BLaER1 (cell line): ENCODE data around the gene SALL4.

Source experiments
- H3K27ac ChIP-seq: shearing (Covaris generic); formaldehyde crosslinking; 2 replicates; pipeline ENCODE4 v1.8.1; 2022
- H3K27me3 ChIP-seq: shearing (Covaris generic); formaldehyde crosslinking; 2 replicates; pipeline ENCODE4 v1.8.1; 2022
- H3K36me3 ChIP-seq: shearing (Covaris generic); formaldehyde crosslinking; 2 replicates; pipeline ENCODE4 v1.8.1; 2022
- H3K4me1 ChIP-seq: shearing (Covaris generic); formaldehyde crosslinking; 2 replicates; pipeline ENCODE4 v1.8.1; 2022
- H3K4me2 ChIP-seq: shearing (Covaris generic); formaldehyde crosslinking; 2 replicates; pipeline ENCODE4 v1.8.1; 2022
- H3K4me3 ChIP-seq: shearing (Covaris generic); formaldehyde crosslinking; 2 replicates; pipeline ENCODE4 v1.8.1; 2022
- H3K9ac ChIP-seq: shearing (Covaris generic); formaldehyde crosslinking; 2 replicates; pipeline ENCODE4 v1.8.1; 2022
- H3K9me3 ChIP-seq: shearing (Covaris generic); formaldehyde crosslinking; 2 replicates; pipeline ENCODE4 v1.8.1; 2022
- H4K20me1 ChIP-seq: shearing (Covaris generic); formaldehyde crosslinking; 2 replicates; pipeline ENCODE4 v1.8.1; 2022
- Cebpa-rat ChIP-seq: shearing (Covaris generic); IDR thresholded peaks from 2 replicates; pipeline ENCODE4 v1.8.1; 2022

SALL4 gene

GRCh38 chr20:51802170-51802751 lies at the start of gene SALL4:
TSS of gene SALL4 (minus strand) at chr20:51802521. CDS start at chr20:51802408, 113 bp downstream.
- Histone ChIP-seq H3K4me3 (peak within 1 kb of the TSS; percentile 86), H3K36me3 (no peaks in the 10 kb centered on the region), H3K27me3 (no peaks in the 10 kb centered on the region), H3K9me3 (no peaks in the 10 kb centered on the region), H3K27ac (peak within 1 kb of the TSS; percentile 97), H4K20me1 (no peaks in the 10 kb centered on the region), H3K4me1 (peaks cover 37% of the 10 kb centered on the region), H3K9ac (peak within 1 kb of the TSS; percentile 96), H3K4me2 (peak within 1 kb of the TSS; percentile 95)
- TF ChIP-seq Cebpa-rat: no peak

DNA sequence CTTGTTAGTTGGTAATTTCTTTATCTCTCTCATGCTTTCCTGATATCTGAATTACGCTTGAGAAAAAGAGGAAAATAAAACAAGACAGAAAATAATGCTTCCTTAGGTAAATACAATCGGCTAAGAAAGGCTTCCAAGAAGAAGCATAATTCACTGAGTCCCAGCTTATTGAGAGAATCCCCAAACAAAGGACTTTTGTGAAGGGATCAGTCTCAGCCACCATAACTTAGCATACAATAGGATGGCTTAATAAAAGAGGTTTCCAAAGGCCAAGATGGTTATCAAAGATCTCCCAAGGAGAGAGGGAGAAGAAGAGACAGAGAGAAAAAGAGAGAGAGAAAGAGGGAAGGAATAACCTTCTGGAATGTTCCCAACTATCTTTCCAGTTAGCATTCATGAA lies 46.0 kb upstream of the SALL4 start:
- peaks cover 2% of the 10 kb centered on the region for H3K4me1 ChIP-seq
- no peaks in the 10 kb centered on the region for H3K27me3 ChIP-seq
- H3K4me3 ChIP-seq: no peak overlapping the region
- no peak overlapping the region for H3K9ac ChIP-seq
- no peaks in the 10 kb centered on the region for H3K36me3 ChIP-seq
- no peaks in the 10 kb centered on the region for H3K9me3 ChIP-seq
- no peak overlapping the region for H3K4me2 ChIP-seq
- no peak for TF ChIP-seq Cebpa-rat
- H4K20me1 ChIP-seq: no peaks in the 10 kb centered on the region
- H3K27ac ChIP-seq: no peak overlapping the region

DNA sequence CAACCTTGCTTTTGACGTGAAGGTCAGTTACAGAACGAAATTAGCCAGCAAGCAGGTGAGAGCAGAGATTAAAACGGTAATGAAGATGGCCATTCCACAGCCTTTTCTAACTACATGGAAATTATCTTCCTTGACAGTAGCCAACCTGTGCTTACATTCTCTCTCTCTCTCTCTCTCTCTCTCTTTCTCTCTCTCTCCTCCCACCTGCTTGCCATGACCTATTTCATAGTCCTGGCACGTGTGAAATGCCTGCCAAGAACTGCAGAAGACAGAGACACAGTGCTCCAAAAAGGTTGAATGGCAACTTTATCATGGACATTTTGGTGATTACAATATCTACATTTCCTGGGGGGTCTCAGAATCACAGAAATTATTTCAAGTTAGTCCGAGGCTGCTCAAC lies 38.5 kb upstream of the SALL4 start:
- TF ChIP-seq Cebpa-rat: no peak
- H3K36me3 ChIP-seq: no peaks in the 10 kb centered on the region

DNA sequence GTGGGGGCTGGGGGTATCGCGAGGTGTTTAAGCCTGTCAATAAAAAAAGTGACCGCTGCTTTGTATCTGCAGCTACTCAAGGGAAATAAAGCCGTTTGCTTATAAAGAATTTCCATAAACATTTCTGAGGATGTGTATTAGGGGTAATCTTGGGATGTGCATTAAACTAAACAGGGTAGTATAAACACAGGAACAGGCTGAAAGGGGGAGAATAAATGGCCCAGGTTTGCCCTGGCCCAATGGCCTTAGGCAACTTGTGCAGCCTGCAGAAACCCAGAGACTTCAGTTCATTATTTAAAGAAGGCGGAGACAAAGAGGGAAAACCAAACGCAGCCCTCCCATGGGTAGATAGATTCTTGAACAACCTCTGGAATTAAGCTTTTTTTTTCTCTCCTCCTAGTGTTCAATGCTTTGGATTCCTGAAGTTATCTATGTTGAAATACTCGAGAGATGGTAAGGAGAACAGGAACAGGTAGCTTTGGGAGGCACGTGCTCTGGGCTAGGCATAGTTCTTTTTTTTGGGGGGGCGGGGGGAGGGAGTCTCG lies 35.6 kb upstream of the SALL4 start:
- no peaks in the 10 kb centered on the region for H4K20me1 ChIP-seq
- H3K27ac ChIP-seq: no peak overlapping the region
- no peaks in the 10 kb centered on the region for H3K27me3 ChIP-seq
- no peak overlapping the region for H3K4me2 ChIP-seq
- TF ChIP-seq Cebpa-rat: no peak
- H3K4me1 ChIP-seq: no peaks in the 10 kb centered on the region
- H3K36me3 ChIP-seq: no peaks in the 10 kb centered on the region
- H3K9me3 ChIP-seq: no peaks in the 10 kb centered on the region
- H3K4me3 ChIP-seq: no peak overlapping the region
- no peak overlapping the region for H3K9ac ChIP-seq

More for the DNA sequence above, 38.5 kb upstream of the SALL4 start:
- Histone ChIP-seq H3K4me3 (no peak overlapping the region), H3K4me1 (no peaks in the 10 kb centered on the region), H3K4me2 (no peak overlapping the region), H3K27me3 (no peaks in the 10 kb centered on the region), H3K9ac (no peak overlapping the region), H3K27ac (no peak overlapping the region), H4K20me1 (no peaks in the 10 kb centered on the region), H3K9me3 (no peaks in the 10 kb centered on the region)

DNA sequence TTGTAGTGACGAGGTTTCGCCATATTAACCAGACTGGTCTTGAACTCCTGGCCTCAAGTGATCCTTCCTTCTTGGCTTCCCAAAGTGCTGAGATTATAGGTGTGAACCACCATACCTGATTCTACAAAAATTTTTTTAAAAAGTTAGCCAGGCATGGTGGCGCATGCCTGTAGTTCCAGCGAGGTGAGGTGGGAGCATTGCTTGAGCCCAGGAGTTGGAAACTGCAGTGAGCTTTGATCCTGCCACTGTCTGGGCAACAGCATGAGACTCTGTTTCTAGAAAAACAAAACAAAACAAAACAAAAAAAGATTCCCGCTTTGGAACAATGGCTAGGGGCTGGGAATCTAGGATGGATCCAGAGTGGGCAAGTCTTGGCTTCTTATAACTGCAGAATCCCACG lies 35.1 kb upstream of the SALL4 start:
- no peak overlapping the region for H3K9ac ChIP-seq
- H3K27ac ChIP-seq: no peak overlapping the region
- H3K36me3 ChIP-seq: no peaks in the 10 kb centered on the region
- H3K4me2 ChIP-seq: no peak overlapping the region
- no peaks in the 10 kb centered on the region for H4K20me1 ChIP-seq
- no peaks in the 10 kb centered on the region for H3K9me3 ChIP-seq
- H3K4me1 ChIP-seq: no peaks in the 10 kb centered on the region
- H3K27me3 ChIP-seq: no peaks in the 10 kb centered on the region
- TF ChIP-seq Cebpa-rat: no peak
- no peak overlapping the region for H3K4me3 ChIP-seq

DNA sequence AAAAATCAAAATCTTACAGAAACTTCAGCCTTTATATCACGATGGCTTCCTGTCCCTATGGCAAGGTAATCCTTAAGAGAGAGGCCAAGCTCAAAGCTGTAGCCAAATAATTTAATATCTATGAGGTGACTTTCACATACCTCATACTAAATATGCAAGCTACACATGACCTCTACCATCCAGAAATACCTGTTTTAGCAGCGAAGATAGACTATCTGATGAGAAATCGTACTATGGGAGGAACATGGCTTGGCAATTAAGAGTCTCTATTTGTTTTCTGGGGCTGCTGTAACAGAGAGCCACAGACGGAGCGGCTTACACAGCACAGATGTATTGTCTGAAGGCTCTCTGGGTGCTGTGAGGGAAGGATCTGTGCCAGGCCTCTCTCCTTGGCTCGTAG lies 31.0 kb upstream of the SALL4 start:
- no peak overlapping the region for H3K27ac ChIP-seq
- no peak for TF ChIP-seq Cebpa-rat

DNA sequence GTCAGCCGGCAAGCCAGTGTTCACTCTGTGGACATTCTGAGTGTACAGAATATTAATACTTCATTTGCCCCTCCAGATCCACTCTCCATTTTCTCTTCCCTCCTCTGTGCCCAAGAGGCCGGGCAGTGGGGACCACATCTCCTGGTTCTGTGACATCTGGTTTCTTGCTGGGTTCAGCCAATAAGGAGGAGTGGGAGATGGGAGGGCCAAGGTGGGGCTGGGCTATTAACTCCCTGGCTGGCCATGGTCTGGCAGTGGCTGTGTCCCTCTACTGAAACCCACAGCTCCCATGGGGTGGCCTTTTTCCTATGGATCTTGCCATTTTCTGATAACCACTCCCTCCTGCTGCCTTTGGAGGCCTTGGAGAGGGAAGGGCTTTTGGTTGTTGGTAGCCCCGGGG lies 30.0 kb upstream of the SALL4 start:
- Histone ChIP-seq H3K9ac (no peak overlapping the region), H3K27me3 (no peaks in the 10 kb centered on the region), H3K4me1 (peaks cover 8% of the 10 kb centered on the region; the same call in 1 of the 2 replicates), H3K4me3 (no peak overlapping the region), H3K36me3 (no peaks in the 10 kb centered on the region), H3K4me2 (no peak overlapping the region), H3K27ac (no peak overlapping the region), H3K9me3 (no peaks in the 10 kb centered on the region), H4K20me1 (no peaks in the 10 kb centered on the region)
- TF ChIP-seq Cebpa-rat: no peak

More for the DNA sequence above, 31.0 kb upstream of the SALL4 start:
- Histone ChIP-seq H3K27me3 (no peaks in the 10 kb centered on the region), H3K4me2 (no peak overlapping the region), H3K9ac (no peak overlapping the region), H4K20me1 (no peaks in the 10 kb centered on the region), H3K9me3 (no peaks in the 10 kb centered on the region), H3K36me3 (no peaks in the 10 kb centered on the region), H3K4me3 (no peak overlapping the region), H3K4me1 (peaks cover 6% of the 10 kb centered on the region; the same call in 1 of the 2 replicates)

- H3K4me1 ChIP-seq: peaks cover 8% of the 10 kb centered on the region; the same call in 1 of the 2 replicates
- no peak overlapping the region for H3K27ac ChIP-seq
- no peak overlapping the region for H3K4me2 ChIP-seq
- H3K36me3 ChIP-seq: no peaks in the 10 kb centered on the region
- H3K27me3 ChIP-seq: no peaks in the 10 kb centered on the region
- H3K9me3 ChIP-seq: no peaks in the 10 kb centered on the region
- no peak overlapping the region for H3K4me3 ChIP-seq
- no peaks in the 10 kb centered on the region for H4K20me1 ChIP-seq
- no peak for TF ChIP-seq Cebpa-rat
- no peak overlapping the region for H3K9ac ChIP-seq
Observed at GRCh38 chr20:51831866-51832265, 29.5 kb upstream of the SALL4 start.

DNA sequence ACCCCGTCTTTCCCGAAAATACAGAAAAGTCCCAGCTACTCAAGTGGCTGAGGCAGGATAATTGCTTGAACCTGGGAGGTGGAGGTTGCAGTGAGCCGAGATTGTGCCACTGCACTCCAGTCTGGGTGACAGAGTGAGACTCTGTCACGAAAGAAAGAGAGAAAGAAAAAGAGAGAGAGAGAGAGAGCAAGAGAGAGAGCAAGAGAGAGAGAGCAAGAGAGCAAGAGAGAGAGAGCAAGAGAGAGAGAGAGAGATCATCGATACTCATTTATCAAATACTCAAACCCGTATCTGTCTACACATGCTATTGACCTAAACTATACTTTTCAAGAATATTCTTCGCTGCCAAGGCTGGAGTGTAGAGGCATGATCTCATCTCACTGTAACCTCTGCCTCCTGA lies 28.2 kb upstream of the SALL4 start:
- peaks cover 8% of the 10 kb centered on the region; the same call in 1 of the 2 replicates for H3K4me1 ChIP-seq
- H3K4me2 ChIP-seq: no peak overlapping the region
- H3K9ac ChIP-seq: no peak overlapping the region
- no peak for TF ChIP-seq Cebpa-rat
- H4K20me1 ChIP-seq: no peaks in the 10 kb centered on the region
- H3K27ac ChIP-seq: no peak overlapping the region
- no peaks in the 10 kb centered on the region for H3K9me3 ChIP-seq
- no peak overlapping the region for H3K4me3 ChIP-seq
- H3K27me3 ChIP-seq: no peaks in the 10 kb centered on the region
- no peaks in the 10 kb centered on the region for H3K36me3 ChIP-seq

GRCh38 chr20:51828762-51829161 lies 26.4 kb upstream of the SALL4 start:
- no peaks in the 10 kb centered on the region for H4K20me1 ChIP-seq
- H3K4me1 ChIP-seq: peaks cover 12% of the 10 kb centered on the region; the same call in 1 of the 2 replicates
- H3K27ac ChIP-seq: 0 out of 2 replicates have a peak overlapping the region, but pooled peaks have one; percentile 13
- no peak overlapping the region for H3K9ac ChIP-seq
- no peaks in the 10 kb centered on the region for H3K27me3 ChIP-seq
- peak overlapping the region; percentile 14; the same call in 1 of the 2 replicates for H3K4me2 ChIP-seq
- H3K4me3 ChIP-seq: no peak overlapping the region
- H3K36me3 ChIP-seq: no peaks in the 10 kb centered on the region
- H3K9me3 ChIP-seq: no peaks in the 10 kb centered on the region
- TF ChIP-seq Cebpa-rat: no peak
